VCaP (cell line): ENCODE data around the gene KRT6A.

Experiments used
- H3K27ac ChIP-seq: fragments of 450-650 bp; 2 replicates; pipeline ENCODE4 v1.5.1; 2017
- CTCF ChIP-seq: fragments of 450-650 bp; conservative IDR thresholded peaks from 2 replicates; pipeline ENCODE4 v1.5.1; 2017; ENCODE audit warnings: mild to moderate bottlenecking, moderate library complexity

The KRT6A gene

DNA sequence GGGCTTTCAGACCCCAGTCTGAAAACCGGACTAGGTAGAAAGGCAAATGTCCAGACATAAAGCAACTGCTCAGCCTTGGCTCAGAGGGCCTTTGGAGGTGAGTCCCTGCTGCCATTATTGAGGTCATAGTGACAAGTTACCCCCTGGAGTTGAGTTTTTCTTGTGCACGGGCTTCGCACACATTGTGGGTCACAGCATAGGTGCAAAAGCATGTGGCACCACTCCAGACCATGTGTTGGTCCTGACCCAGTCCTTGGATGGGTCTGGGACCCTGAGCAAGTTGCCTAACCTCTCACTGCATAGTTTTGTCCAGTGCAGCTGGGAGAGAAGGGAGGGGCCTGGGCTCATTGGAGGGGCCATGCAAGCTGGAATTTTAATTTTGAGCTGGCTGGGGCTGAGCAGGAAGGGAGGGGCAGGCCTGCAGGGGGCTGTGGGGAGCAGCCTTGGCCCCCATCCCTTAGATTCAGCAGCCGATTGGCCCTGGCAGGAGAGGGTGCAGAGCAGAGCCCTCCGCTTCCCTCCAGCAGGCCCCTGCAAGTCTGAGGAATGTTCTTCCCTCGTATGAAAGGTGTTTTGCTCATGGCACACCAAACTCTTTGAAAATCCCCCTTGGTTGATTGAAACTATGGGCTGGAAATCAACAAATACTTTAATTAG lies 31.3 kb upstream of the KRT6A start:
- no peak for TF ChIP-seq CTCF
- H3K27ac ChIP-seq, result no peak overlapping the region

GRCh38 chr12:52523824-52524223 lies 30.8 kb upstream of the KRT6A start:
- H3K27ac ChIP-seq, result no peak overlapping the region
- no peak for TF ChIP-seq CTCF

DNA sequence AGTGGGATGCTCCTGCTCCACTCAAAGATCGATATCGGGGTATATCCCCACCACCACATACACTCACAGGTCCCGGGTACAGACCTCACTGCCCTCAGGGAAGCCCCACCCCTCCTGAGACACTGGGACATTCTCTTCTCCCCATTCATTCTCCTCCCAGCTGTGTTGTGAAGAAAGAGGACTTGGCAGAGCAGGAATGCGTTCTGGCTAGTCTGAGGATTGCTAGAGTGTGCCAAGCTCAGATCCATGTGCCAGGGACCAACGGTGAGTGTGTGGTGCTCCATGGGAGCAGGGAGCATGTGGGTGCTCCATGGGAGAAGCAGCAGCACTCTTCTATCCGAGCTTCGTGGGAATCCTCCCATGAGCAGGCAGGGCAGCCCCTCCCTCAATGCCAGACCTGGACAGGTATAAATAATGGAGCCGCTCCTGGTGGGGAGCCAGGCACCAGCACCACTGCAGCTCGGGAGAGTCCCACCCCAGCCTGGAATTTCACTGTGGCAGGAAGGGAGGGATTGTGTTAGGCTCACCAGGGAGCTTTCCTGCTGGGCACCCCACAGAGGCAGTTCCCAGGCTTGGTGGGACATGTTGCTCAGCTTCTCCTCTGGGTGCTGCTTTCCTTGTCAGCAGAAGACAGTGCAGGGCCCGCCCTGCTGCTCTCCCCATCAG lies 29.4 kb upstream of the KRT6A start:
- no peak overlapping the region for H3K27ac ChIP-seq
- TF ChIP-seq CTCF, result no peak

- TF ChIP-seq CTCF, result no peak
- no peak overlapping the region for H3K27ac ChIP-seq
Measured at GRCh38 chr12:52521568-52522266, 28.7 kb upstream of the KRT6A start.

- no peak for TF ChIP-seq CTCF
- H3K27ac ChIP-seq, result no peak overlapping the region
Measured at GRCh38 chr12:52521175-52521567, 28.1 kb upstream of the KRT6A start.

DNA sequence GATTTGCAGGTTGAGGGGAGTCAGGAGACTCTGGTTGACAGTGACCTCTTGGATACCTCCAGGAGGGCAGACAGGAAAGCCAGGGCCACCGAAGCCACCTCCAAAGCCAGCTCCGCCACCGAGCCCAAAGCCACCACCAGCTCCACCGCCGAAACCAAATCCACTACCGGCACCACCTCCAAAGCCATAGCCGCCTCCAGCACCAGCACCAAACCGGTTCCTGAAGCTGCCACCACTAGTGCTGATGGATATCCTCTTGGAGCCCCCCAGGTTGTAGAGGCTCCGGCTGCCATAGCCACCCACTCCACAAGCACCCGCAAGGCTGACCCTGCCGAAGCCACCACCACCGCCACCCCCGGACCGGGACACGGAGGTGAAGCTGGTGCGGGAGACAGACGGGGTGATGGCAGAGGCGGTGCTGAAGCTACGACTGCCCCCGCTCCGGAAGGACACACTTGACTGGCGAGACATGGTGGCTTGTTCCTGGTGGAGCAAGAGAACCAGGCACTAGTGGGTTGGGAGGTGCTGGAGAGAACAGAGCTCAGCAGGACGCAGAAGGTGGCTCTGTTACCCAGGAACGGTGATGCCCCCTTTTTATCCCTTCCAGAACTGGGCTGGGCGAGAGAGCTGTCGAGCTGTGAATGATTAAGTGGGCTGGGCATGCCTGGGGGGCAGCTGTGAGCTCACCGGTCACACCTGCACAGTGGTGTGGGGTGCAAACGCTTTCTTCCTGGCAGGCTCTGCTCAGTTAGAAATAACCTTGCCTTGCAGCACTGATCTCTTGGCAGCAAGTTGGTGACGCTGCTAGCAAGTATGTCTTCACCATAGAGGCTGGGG lies 27.0 kb upstream of the KRT6A start, which contains the start of gene KRT5:
Gene KRT5, minus strand, starts transcription at position 569 of the 837 bp plus-strand sequence. Its CDS starts 98 bp downstream, at position 471.
- H3K27ac ChIP-seq, result no peak within 1 kb of the TSS
- no peak for TF ChIP-seq CTCF

DNA sequence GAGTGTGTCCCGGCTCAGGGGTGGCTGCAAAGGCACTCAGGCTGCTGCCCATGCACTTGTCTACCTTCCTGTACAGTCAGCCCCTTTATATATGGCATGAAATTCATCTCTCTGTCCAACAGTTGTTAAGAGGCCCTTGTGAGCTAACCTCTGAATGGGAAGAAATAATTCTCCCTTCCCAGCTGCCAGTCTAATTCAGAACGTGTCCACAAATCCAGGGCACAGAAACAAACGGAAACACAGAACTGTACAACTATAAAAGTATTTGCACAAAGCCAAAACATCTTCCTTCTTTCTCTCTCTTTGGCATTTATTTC lies 26.3 kb upstream of the KRT6A start:
- no peak for TF ChIP-seq CTCF
- no peak overlapping the region for H3K27ac ChIP-seq
